Vagina (tissue), 2 donors: Measurements from ENCODE around the gene KRTAP10-6.

Experiments
- POLR2A ChIP-seq, 2 donors: fragments of 450-650 bp; IDR thresholded peaks; one replicate each; pipeline ENCODE4 v1.6.1; 2017; ENCODE audit warnings: antibody characterized with exemption in 2 of 2, mild to moderate bottlenecking in 2 of 2, moderate library complexity in 2 of 2
- POLR2AphosphoS5 ChIP-seq, 2 donors: sonication (generic); formaldehyde crosslinking; IDR thresholded peaks; one replicate each; pipeline ENCODE4 v1.9.0; 2017; ENCODE audit warnings: antibody characterized with exemption in 2 of 2, mild to moderate bottlenecking in 2 of 2, low read depth in 1 of 2; ENCODE audit not compliant: insufficient read depth in 1 of 2
- TF ChIP-seq, protein P1 (sequence below), 3 experiments: fragments of 450-650 bp in 2 of 3; fragments of 200-600 bp in 1 of 3; sonication (generic) in 1 of 3; IDR thresholded peaks; one replicate each; pipeline ENCODE4 v1.5.1; 2017 to 2019; ENCODE audit warnings: antibody characterized with exemption in 3 of 3, mild to moderate bottlenecking in 2 of 3, moderate library complexity in 2 of 3

DNA sequence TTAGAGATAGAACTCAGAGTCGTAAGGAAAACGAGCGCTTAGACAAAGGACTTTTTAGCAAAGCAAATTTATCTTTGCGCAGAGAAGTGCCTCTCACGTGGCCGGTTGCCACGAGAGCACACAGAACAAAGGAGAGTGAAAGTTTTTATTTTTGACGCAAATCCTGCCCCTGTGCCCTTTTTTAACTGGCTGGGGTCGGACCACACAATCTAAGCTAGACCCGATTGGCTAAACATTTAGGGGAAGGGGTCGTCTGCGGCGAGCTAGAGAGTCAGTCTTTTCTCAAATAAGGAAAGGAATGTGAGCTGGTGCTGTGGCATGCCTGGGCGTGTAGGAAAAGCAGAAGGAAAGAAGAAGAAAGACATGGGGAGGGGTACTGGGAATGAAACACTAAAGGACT, 43.4 kb downstream of the KRTAP10-6 start:
- TF ChIP-seq POLR2AphosphoS5 (IDR thresholded peaks at IDR 0.05; ENCODE audit: insufficient read depth in 1 of 2, low read depth in 1 of 2) (no peak), POLR2A (IDR thresholded peaks at IDR 0.05) (no peak)
- TF ChIP-seq, protein P1, sequence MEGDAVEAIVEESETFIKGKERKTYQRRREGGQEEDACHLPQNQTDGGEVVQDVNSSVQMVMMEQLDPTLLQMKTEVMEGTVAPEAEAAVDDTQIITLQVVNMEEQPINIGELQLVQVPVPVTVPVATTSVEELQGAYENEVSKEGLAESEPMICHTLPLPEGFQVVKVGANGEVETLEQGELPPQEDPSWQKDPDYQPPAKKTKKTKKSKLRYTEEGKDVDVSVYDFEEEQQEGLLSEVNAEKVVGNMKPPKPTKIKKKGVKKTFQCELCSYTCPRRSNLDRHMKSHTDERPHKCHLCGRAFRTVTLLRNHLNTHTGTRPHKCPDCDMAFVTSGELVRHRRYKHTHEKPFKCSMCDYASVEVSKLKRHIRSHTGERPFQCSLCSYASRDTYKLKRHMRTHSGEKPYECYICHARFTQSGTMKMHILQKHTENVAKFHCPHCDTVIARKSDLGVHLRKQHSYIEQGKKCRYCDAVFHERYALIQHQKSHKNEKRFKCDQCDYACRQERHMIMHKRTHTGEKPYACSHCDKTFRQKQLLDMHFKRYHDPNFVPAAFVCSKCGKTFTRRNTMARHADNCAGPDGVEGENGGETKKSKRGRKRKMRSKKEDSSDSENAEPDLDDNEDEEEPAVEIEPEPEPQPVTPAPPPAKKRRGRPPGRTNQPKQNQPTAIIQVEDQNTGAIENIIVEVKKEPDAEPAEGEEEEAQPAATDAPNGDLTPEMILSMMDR (IDR thresholded peaks at IDR 0.05) = no peak
